KMS-11 (cell line): ENCODE measurements around the gene SOX8.

Experiments
- H2AFZ ChIP-seq: fragments of 200-600 bp; sonication (generic); 2 replicates; pipeline ENCODE4 v1.6.1; 2016; ENCODE audit warnings: antibody characterized with exemption, mixed run types, low read depth
- H3K27ac ChIP-seq: fragments of 200-600 bp; sonication (generic); 2 replicates; pipeline ENCODE4 v1.6.1; 2016; ENCODE audit warnings: mild to moderate bottlenecking, mixed run types
- H3K27me3 ChIP-seq: fragments of 200-600 bp; sonication (generic); 2 replicates; pipeline ENCODE4 v1.6.1; 2017; ENCODE audit warnings: mild to moderate bottlenecking, low read depth, mixed run types, moderate library complexity; ENCODE audit not compliant: insufficient read depth
- H3K36me3 ChIP-seq: fragments of 200-600 bp; sonication (generic); 2 replicates; pipeline ENCODE4 v1.6.1; 2017; ENCODE audit warnings: mild to moderate bottlenecking, mixed run types; ENCODE audit not compliant: insufficient read depth
- H3K4me1 ChIP-seq: fragments of 200-600 bp; sonication (generic); 2 replicates; pipeline ENCODE4 v1.6.1; 2016; ENCODE audit warnings: mild to moderate bottlenecking, low read depth, mixed run types; ENCODE audit not compliant: poor library complexity, severe bottlenecking
- H3K4me2 ChIP-seq: fragments of 200-600 bp; sonication (generic); 2 replicates; pipeline ENCODE4 v1.7.0; 2016; ENCODE audit warnings: mild to moderate bottlenecking, mixed run types
- H3K4me3 ChIP-seq: fragments of 200-600 bp; sonication (generic); IDR thresholded peaks from 2 replicates; pipeline ENCODE4 v1.6.1; 2017; ENCODE audit warnings: low read depth, low read length, mixed read lengths; ENCODE audit not compliant: insufficient read depth
- H3K79me2 ChIP-seq: fragments of 200-600 bp; sonication (generic); 2 replicates; pipeline ENCODE4 v1.6.1; 2016; ENCODE audit warnings: low read depth, mixed run types; ENCODE audit not compliant: insufficient read depth
- H3K9ac ChIP-seq: fragments of 200-600 bp; sonication (generic); 2 replicates; pipeline ENCODE4 v1.6.1; 2016; ENCODE audit warnings: mild to moderate bottlenecking, mixed run types
- H4K20me1 ChIP-seq: fragments of 200-600 bp; sonication (generic); 2 replicates; pipeline ENCODE4 v1.6.1; 2016; ENCODE audit warnings: mild to moderate bottlenecking, mixed run types; ENCODE audit not compliant: insufficient read depth
- TF ChIP-seq, protein P1 (sequence below): fragments of 200-600 bp; sonication (generic); conservative IDR thresholded peaks from 2 replicates; pipeline ENCODE4 v1.6.1; 2017; ENCODE audit warnings: low read depth, mild to moderate bottlenecking, antibody characterized with exemption, low read length, moderate library complexity, mixed read lengths

The SOX8 gene

DNA sequence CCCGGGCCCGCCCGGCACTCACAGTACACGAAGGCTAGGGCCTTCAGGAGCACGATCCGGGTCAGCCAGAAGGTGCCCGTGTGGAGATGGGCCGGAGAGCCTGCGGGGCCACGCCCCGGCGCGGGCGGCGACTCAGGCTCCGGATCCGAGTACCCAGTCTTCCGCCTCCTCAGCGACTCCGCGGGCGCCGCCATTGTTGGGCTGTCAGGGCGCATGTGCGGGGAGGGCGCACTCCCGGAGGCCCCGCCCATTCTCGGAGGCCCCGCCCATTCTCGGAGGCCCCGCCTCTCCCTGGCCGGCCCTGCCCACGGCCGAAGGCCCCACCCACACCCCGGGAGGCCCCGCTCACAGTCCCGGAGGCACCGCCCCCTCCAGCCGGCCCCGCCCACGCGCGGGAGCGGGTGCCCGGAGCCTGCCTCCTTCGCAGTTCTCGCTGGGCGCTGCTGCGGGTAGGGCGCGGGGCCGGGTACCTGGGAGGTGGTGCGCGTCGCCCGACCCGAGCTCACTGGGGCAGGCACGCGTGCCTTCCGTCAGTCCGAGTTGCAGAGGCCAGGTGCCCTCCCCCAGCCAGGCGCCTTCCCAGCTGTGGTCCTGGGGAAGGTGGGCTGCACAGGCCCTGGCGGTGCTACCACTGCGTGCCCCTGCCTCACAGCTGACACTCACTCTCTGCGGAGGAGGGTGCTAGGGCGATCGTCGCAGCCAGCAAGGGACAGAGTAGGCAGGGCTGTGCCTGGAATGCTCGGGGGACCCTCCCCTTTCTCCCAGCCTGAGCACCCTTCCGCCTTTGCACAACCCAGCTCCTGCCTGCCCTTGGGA is 10.6 kb upstream of the SOX8 start, which contains the start of gene LMF1:
LMF1 (minus strand) TSS at position 219 of the 816 bp plus-strand sequence; CDS start at position 215, 4 bp downstream.
- no peaks in the 10 kb centered on the region for H3K36me3 ChIP-seq

DNA sequence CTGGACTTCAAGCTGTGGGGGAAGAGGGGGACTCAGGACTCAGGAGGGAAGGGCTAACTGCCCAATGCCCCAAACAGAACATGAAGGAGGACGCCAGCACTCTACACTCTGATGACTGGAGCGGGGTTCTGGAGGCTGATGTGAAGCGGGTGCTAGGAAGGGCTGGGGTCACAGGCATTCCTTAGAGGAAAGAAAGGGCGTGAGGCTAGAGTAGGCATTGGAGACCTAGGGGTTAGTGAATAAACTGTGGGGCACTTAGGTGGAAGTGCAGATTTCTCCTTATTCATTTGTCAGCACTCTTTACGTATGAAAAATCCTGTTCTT is 10.0 kb upstream of the SOX8 start:
- Histone ChIP-seq H3K79me2 (no peaks in the 10 kb centered on the region), H3K36me3 (no peaks in the 10 kb centered on the region), H3K4me1 (no peaks in the 10 kb centered on the region), H2AFZ (no peak overlapping the region), H3K27me3 (peaks cover 52% of the 10 kb centered on the region), H4K20me1 (no peaks in the 10 kb centered on the region), H3K4me3 (no peak overlapping the region), H3K9ac (no peak overlapping the region), H3K27ac (no peak overlapping the region), H3K4me2 (no peak overlapping the region)
- TF ChIP-seq, protein P1, sequence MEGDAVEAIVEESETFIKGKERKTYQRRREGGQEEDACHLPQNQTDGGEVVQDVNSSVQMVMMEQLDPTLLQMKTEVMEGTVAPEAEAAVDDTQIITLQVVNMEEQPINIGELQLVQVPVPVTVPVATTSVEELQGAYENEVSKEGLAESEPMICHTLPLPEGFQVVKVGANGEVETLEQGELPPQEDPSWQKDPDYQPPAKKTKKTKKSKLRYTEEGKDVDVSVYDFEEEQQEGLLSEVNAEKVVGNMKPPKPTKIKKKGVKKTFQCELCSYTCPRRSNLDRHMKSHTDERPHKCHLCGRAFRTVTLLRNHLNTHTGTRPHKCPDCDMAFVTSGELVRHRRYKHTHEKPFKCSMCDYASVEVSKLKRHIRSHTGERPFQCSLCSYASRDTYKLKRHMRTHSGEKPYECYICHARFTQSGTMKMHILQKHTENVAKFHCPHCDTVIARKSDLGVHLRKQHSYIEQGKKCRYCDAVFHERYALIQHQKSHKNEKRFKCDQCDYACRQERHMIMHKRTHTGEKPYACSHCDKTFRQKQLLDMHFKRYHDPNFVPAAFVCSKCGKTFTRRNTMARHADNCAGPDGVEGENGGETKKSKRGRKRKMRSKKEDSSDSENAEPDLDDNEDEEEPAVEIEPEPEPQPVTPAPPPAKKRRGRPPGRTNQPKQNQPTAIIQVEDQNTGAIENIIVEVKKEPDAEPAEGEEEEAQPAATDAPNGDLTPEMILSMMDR: no peak

More for the DNA sequence above, 10.6 kb upstream of the SOX8 start, which contains the start of gene LMF1:
- Histone ChIP-seq H4K20me1 (no peaks in the 10 kb centered on the region), H3K4me1 (no peaks in the 10 kb centered on the region), H2AFZ (peak within 1 kb of the TSS; percentile 99), H3K9ac (peak within 1 kb of the TSS; percentile 76; the same call in 1 of the 2 replicates), H3K27me3 (peaks cover 50% of the 10 kb centered on the region), H3K27ac (peak within 1 kb of the TSS; percentile 42; the same call in 1 of the 2 replicates), H3K4me3 (no peak within 1 kb of the TSS), H3K79me2 (no peaks in the 10 kb centered on the region), H3K4me2 (peak within 1 kb of the TSS; percentile 86)
- TF ChIP-seq, protein P1: no peak

DNA sequence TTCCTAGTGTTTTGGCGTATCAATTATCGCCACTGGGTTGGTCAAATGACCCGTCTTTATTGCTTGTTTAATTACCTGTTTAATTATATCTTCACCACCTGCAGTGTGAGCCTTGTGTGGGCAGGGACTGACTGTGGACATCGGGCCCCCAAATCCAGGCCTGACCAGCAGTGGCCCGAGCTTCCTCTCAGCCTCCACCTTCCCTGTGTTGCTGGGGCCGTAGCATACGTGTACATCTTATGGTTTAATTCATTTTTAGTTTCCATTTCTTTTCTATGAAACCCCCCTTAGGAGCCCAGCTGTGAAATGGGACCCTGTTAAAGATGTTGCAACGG is 9.6 kb upstream of the SOX8 start:
- Histone ChIP-seq H4K20me1 (no peaks in the 10 kb centered on the region), H3K79me2 (no peaks in the 10 kb centered on the region), H3K4me3 (no peak overlapping the region), H2AFZ (no peak overlapping the region), H3K27me3 (peaks cover 56% of the 10 kb centered on the region), H3K9ac (no peak overlapping the region), H3K27ac (no peak overlapping the region), H3K4me1 (no peaks in the 10 kb centered on the region), H3K4me2 (no peak overlapping the region), H3K36me3 (no peaks in the 10 kb centered on the region)
- TF ChIP-seq, protein P1: no peak

- Histone ChIP-seq H3K9ac (no peak overlapping the region), H2AFZ (no peak overlapping the region), H3K4me1 (no peaks in the 10 kb centered on the region), H3K36me3 (no peaks in the 10 kb centered on the region), H4K20me1 (no peaks in the 10 kb centered on the region), H3K4me2 (no peak overlapping the region), H3K79me2 (no peaks in the 10 kb centered on the region), H3K27me3 (peaks cover 61% of the 10 kb centered on the region), H3K27ac (no peak overlapping the region), H3K4me3 (no peak overlapping the region)
- TF ChIP-seq, protein P1: no peak
Measured at GRCh38 chr16:972316-973002, 9.1 kb upstream of the SOX8 start.
